ENCODE data around the gene MAD1L1.
"Not testable (repeated sequence)": the region's sequence is repeated elsewhere in the genome, so short reads cannot be mapped to it uniquely, and the experiment has no call there.

MAD1L1 gene

DNA sequence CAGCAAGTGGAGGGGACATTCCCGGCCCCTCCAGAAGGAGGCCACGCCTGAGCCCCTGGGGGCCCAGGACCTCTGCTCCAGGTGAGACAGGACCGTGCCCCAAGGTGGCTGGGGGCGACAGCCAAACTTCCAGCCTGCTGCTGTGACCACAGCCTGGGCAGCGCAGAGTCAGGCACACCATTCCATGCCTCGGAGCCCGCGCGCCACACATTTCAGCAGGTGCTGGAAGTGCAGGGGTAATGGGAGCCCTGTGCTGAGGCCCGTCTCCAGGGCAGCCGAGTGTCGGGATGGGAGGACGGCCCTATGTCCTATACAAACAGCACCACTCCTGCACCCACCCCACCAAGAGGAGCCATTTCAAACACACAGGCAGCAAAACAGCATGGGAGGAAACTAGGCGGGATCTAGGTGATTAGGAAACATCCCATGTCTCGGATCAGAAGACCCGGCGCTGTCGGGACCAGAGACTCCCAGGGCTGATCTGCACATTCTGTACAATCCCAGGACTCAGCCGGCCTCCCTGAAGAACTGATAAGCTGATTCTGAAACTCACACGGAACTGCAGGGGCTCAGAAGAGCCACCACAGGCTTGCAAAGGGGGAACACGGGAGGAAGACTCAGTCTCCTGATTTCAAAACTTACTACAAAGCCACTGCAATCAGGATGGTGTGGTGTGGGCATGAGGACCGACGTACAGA is 290.4 kb downstream of the MAD1L1 start:
- no peak for DNase-seq (ENCODE audit: low read depth in 3 of 3)

- no peak for DNase-seq (ENCODE audit: low read depth in 3 of 3)
Observed at GRCh38 chr7:1941464-1942242, 291.1 kb downstream of the MAD1L1 start.

DNA sequence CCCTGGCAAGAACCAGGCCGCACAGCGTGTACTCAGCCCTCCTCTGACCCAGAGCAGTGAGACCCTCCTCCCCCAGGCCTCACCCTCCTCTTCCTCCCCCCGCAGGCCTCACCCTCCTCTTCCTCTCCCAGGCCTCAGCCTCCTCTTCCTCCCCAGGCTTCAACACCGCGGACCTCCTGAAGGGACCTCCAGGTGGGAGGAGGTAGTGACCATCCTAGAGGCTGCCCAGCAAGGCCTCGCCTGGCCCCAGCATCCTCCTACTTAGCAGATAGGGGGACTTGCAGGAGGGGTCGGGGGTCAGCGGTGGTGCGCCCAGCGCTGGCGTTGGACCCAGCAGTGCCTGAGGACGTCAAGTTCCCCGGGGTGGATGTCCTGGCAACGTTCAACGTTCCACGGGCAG is 291.9 kb downstream of the MAD1L1 start:
- no peak for DNase-seq (ENCODE audit: low read depth in 3 of 3)

DNA sequence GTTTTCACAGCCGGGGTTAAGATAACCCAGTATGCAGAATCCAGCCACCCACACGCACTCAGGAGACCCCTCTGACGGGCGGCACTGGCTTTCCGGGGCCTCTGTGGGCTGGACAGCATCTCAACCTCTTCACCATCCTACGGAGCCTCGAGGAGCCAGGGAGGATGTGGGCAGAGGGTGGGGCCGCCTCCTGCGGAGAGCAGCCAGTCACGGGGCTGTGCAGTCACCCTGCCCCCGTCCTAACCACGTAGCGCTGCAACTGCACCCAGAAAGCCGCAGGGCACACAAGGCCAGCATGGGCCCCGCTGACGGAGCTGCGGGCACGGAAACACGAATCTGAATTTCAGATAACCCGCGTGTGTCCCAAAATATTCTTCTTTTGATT is 292.4 kb downstream of the MAD1L1 start:
- peak; percentile 68 to 77 (median 77) for DNase-seq (ENCODE audit: low read depth in 3 of 3)

DNA sequence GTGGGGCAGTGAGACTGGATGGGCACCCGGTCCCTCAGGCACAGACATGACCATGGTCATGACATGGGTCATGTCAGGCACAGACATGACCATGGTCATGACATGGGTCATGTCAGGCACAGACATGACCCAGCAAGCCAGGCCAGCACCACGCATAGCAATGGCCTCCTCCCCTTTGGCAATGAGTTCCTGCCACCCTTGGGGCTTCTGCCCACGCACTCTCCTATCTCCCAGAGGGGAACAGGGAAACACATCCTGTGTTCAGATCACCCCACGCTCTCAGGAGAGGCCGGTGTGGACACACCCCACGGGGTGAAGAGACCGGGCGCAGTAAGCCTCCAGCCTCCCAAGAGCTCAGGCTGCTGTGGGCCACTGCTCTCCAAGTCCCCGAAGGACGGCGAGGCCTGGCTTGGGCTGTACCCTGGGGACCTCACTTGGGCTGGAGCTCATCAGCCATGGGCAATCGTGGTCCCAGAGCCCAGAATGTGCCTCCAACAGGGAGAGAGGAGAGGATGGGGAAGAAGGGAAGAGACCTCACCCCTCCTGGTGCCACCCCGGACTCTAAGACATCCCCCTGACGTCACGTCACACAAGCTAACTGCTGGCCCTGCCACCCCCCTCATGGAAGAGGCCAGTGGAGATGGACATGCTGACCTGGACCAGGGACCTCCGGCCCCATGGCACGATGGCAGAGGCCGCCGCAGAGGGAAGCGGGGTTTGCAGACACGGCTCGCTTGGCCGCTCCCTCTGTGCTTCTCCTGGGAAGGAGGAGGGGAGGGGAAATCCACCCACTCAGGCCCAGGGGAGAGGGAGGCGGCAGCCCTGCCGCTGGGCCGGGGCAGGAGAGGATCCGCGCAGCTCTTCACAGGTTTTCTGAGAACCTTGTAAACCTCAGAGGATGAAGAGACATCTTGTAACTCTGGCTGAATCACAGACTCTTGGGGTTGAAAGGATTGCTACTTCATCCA is 293.0 kb downstream of the MAD1L1 start:
- peak in 1 of 3 donors; percentile 27 for DNase-seq (ENCODE audit: low read depth in 3 of 3)

GRCh38 chr7:1938788-1939433 is 293.8 kb downstream of the MAD1L1 start:
- DNase-seq (ENCODE audit: low read depth in 3 of 3) = no peak

DNA sequence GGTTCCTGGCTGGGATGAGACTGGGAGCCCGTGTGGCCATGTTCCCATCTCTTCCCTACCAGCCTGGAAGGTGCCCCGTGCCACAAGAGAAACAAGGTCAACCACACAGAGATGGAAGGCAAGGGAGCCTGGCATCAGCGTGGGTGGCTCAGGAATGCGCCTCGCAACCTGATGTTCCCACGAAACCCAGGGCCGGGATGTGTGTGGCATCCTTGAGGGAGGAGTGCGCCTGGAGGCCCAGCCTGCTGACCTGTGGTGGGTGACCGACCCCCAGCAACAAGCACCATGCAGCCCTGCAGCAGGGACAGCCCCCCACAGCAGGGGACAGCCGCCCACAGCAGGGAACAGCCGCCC is 295.5 kb downstream of the MAD1L1 start:
- no peak for DNase-seq (ENCODE audit: low read depth in 3 of 3)

DNA sequence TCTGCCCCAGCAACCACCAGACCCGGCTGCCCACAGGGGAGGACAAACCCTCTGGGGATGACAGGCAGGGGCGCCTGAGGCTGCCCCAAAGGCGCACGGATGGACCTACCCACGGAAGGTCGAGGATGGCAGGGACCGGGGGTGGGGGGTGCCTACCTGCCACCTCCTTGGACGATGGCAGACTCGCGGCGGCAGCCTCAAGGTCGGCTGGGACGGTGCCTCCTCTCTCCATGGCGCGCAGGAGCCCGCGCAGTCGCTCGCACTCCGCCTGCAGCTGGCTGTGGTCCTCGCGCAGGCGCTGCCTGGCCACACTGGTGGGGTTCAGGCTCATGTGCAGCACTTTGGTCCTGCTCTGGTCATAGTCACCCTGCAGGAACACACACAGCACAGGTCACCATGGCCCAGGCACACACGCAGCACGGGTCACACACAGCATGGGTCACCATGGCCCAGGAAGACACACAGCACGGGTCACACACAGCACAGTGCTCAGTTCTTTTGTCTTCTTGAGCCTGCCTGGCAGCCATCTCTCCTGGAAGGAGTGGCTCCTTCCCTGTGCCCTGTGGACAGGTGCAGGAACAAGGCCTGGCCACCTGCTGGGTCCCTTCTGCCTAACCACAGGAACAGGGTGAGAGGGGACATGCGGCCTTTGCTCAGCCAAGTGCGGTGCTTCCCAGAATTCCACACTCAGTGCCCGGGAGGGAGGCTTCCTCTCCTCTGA is 296.1 kb downstream of the MAD1L1 start:
- no peak for DNase-seq (ENCODE audit: low read depth in 3 of 3)

DNA sequence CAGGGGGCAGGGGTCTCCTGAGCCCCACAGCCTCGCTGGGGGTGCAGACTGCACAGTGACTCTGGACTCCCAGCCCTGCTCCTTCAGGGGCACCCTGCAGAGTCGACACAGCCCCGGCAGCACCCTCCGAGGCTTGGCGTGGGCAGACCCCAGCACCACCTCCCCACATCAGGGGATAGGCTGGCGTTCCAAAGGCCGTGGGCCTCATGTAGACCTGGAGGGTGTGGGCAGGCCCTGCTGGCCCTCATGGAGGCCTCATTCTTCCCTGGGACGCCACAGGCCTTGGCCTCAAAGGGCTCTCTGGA is 296.8 kb downstream of the MAD1L1 start:
- no peak for DNase-seq (ENCODE audit: low read depth in 3 of 3)

DNA sequence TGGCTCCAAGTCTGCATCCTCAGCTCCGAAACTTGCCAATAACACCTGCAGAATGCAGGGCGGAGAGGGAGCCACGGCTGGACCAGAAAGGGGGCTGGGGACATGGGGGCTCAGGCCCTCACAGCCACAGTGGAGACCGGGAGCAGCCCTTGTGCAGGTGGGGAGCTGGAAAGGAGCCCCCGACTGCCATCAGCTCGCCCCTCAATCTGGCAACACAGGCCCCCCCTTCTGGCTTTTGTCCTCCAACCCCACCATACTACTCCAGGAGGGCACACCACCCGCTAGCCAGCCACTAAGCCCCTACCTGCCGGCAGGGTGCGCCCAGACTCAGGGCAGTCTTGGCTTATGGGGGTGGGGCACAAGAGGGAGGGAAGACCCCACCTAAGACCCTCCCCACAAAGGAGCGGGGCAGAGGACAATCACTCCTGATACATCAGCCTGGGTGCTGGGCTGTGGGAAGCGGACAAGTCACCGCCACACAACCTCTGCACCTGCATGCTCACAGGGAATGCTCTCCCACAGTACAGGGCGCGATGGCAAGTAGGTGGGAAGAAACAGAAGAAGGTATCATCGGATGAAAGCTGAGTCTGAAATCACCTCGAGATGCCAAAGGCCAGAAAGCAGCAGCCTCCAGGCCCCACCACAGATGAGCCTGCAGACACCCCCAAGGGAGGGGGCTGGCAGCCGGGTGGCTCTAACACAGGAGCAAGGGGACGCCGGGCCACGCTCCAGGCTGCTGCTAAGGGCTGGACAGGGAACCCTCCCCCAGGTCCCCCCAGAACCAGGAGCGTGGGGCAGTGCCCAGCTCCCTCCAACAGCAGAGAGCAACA is 297.4 kb downstream of the MAD1L1 start:
- DNase-seq (ENCODE audit: low read depth in 3 of 3) = no peak

GRCh38 chr7:1934756-1935155 is 298.0 kb downstream of the MAD1L1 start:
- no peak for DNase-seq (ENCODE audit: low read depth in 3 of 3)

DNA sequence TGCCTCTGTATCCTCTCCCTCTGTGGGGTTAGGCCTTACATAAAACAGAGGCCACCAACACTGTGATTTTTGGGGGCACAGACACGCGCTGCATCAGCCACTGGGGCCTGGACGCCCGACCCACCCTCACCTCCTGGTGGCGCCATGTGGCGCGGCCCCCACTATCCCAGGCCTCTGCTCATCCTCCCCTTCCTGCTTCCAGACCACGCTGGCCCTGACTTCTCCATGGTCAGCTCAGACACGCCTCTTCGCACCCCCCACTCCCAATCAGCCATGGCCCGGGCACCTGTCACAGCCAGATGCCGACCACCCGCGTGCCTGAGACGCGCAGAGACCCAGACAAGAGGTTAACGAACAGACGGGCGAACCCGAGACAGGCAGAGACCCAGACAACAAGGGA is 298.7 kb downstream of the MAD1L1 start:
- no peak for DNase-seq (ENCODE audit: low read depth in 3 of 3)

- no peak for DNase-seq (ENCODE audit: low read depth in 3 of 3)
Observed at GRCh38 chr7:1933066-1933750, 299.5 kb downstream of the MAD1L1 start.

- DNase-seq (ENCODE audit: low read depth in 3 of 3) = no peak
Observed at GRCh38 chr7:1931951-1932270, 300.8 kb downstream of the MAD1L1 start.

DNA sequence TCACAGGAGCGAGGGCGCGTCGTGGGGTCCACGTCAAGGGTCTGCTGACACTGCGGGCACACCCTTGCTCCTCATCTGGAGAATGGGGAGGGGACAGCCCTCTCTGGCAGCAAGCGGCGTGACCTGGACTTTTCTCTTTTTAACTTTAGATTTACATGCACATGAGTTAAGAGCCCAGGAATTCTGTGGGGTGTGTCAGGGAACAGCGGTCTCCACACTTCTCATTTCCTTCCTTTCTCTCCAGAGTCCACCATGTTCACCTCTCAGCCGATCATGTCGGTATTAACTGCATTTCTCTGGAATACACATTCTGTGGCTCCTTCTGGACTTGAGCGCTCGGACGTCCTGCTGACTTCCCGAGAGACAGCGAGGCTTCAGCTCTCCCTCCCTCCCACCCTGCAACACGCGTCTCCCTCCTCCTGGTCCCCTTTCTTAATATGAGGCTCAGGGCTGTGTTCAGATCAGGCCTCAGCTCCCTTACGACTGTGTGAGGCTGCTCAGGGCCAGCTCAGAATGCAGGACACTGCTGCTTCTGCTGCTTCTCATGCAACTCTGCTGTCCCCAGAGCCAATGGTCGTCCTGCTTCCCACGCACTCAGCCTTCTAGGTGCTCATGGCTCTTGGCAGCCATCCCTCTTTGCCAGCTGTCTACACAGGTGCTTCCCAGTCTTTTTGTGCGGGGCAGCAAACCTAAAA is 301.3 kb downstream of the MAD1L1 start:
- no peak for DNase-seq (ENCODE audit: low read depth in 3 of 3)

GRCh38 chr7:1930381-1931065 is 302.2 kb downstream of the MAD1L1 start:
- DNase-seq (ENCODE audit: low read depth in 3 of 3) = no peak

DNA sequence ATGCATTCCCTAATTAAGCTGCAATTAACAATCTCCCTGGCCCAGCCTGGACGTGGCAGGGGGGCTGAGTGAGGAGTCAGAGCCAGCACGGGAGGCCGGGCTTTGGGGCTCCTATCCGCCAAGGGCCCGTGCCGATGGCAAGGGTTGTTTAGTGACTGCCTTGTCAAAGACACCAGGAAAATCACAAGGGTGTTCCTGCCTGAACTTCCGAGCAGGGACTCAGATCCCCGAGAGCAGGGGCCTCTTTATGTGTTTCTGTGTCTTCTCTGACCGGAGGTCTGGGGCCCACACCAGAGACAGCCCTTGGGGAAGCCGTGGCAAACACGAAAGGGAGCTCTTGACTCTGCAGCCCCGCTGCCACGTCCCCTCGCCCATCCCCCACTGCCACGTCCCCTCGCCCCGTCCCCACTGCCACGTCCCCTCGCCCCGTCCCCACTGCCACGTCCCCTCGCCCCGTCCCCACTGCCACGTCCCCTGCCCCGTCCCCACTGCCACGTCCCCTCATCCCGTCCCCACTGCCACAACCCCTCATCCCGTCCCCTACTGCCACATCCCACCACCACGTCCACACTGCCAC is 303.3 kb downstream of the MAD1L1 start:
- DNase-seq (ENCODE audit: low read depth in 3 of 3) = not testable (repeated sequence)

GRCh38 chr7:1928645-1929348 is 303.9 kb downstream of the MAD1L1 start:
- DNase-seq (ENCODE audit: low read depth in 3 of 3) = no peak

Data from stimulated activated CD4-positive, alpha-beta T cell treated with anti-CD3 and anti-CD28 coated beads, TNF-alpha, amount 100 ng/mL, for 48 hours (primary cell).